Neural cell (in vitro differentiated cells): ENCODE measurements around the gene LARP7.

Source experiments
- CTCF ChIP-seq: fragments of 450-650 bp; IDR thresholded peaks from 2 replicates; pipeline ENCODE4 v1.5.1; 2014; ENCODE audit warnings: antibody characterized with exemption, mild to moderate bottlenecking, moderate library complexity; ENCODE audit not compliant: poor library complexity, severe bottlenecking
- EP300 ChIP-seq: fragments of 450-650 bp; conservative IDR thresholded peaks from 2 replicates; pipeline ENCODE4 v1.6.1; 2014; ENCODE audit warnings: antibody characterized with exemption, mild to moderate bottlenecking, moderate library complexity; ENCODE audit not compliant: poor library complexity, severe bottlenecking
- EZH2 ChIP-seq: fragments of 200-600, 300-800 bp; shearing (Covaris generic), sonication (generic); IDR thresholded peaks from 2 replicates; pipeline ENCODE4 v1.6.1; 2014; ENCODE audit warnings: antibody characterized with exemption, low read length, borderline replicate concordance, mild to moderate bottlenecking; ENCODE audit not compliant: insufficient read depth, poor library complexity, severe bottlenecking
- POLR2AphosphoS5 ChIP-seq: IDR thresholded peaks from 2 replicates; pipeline ENCODE4 v1.6.1; 2012

- TF ChIP-seq CTCF (peak; percentile 74), POLR2AphosphoS5 (no peak), EP300 (no peak), EZH2 (no peak)
These were observed 3.3 kb upstream of the LARP7 start for GRCh38 chr4:112633477-112634235.
